Panc1 (cell line): ENCODE data around the gene SETD6. TPM values are rescaled to one million over a fixed set of nuclear protein-coding genes. Genes with fewer than 3 reads are reported as not detected.
A peak's percentile ranks its signal among the peaks of the same experiment; 100 is the strongest.

ENCODE experiments used
- ATAC-seq: fragments of 200-7000 bp; cut with Tn5 transposase; 2 replicates; pipeline ENCODE4 v1.9.1; 2020; ENCODE audit warnings: mild to moderate bottlenecking, moderate library complexity
- BruUV-seq: library from RNA; stranded (reverse); fragments of 400-500 nt; replicated peaks from 2 replicates; lab custom pipeline; 2021; lab: Mats Ljungman, UMichigan
- CTCF ChIA-PET: fragments of 300-600 bp; sonication (Branson Sonifier 250); formaldehyde crosslinking; loops from one replicate; lab custom pipeline; 2022; ENCODE audit warnings: antibody characterized with exemption; lab: Charles Lee
- POLR2A ChIA-PET: fragments of 300-600 bp; sonication (Branson Sonifier 250); formaldehyde crosslinking; loops from one replicate; lab custom pipeline; 2022; ENCODE audit warnings: antibody characterized with exemption; lab: Charles Lee
- DNase-seq: peaks from one replicate; pipeline ENCODE4 v3.0.0-alpha.2; 2010; ENCODE audit warnings: low read depth, low spot score
- H3K27ac ChIP-seq: 2 replicates; pipeline ENCODE4 v1.5.1; 2011; ENCODE audit warnings: mild to moderate bottlenecking, low read length, inconsistent platforms
- H3K27me3 ChIP-seq: fragments of 200-500 bp; sonication (Bioruptor generic); 2 replicates; pipeline ENCODE4 v1.6.0; 2014; ENCODE audit warnings: low read length, inconsistent platforms; ENCODE audit not compliant: control insufficient read depth, insufficient read depth
- H3K36me3 ChIP-seq: fragments of 200-500 bp; sonication (Bioruptor generic); 2 replicates; pipeline ENCODE4 v1.5.1; 2014; ENCODE audit warnings: inconsistent platforms, mild to moderate bottlenecking, low read length, moderate library complexity; ENCODE audit not compliant: control insufficient read depth, insufficient read depth
- H3K4me1 ChIP-seq: 2 replicates; pipeline ENCODE4 v1.5.1; 2011; ENCODE audit warnings: inconsistent platforms, mild to moderate bottlenecking, low read length, moderate library complexity; ENCODE audit not compliant: control insufficient read depth, insufficient read depth
- H3K4me3 ChIP-seq, 2 experiments: 2 replicates each; pipeline ENCODE4 v1.5.1; 2011 to 2012; ENCODE audit warnings: low read depth in 2 of 2, low read length in 2 of 2, mild to moderate bottlenecking in 2 of 2, inconsistent platforms in 1 of 2, moderate library complexity in 1 of 2
- H3K9me3 ChIP-seq: fragments of 200-500 bp; sonication (Bioruptor generic); 2 replicates; pipeline ENCODE4 v1.5.1; 2014; ENCODE audit warnings: low read depth, mild to moderate bottlenecking, inconsistent platforms, low read length, moderate library complexity; ENCODE audit not compliant: control insufficient read depth, insufficient read depth
- CTCF ChIP-seq: fragments of 450-650 bp; IDR thresholded peaks from 2 replicates; pipeline ENCODE4 v1.5.1; 2017; ENCODE audit warnings: mild to moderate bottlenecking
- POLR2AphosphoS5 ChIP-seq: IDR thresholded peaks from 2 replicates; pipeline ENCODE4 v1.6.1; 2012; ENCODE audit warnings: mild to moderate bottlenecking, low read depth, low read length, moderate library complexity
- REST ChIP-seq, 2 experiments: IDR thresholded peaks; 2 replicates each; pipeline ENCODE4 v1.6.1; 2011 to 2012; ENCODE audit warnings: low read depth in 2 of 2, control low read depth in 1 of 2, low read length in 1 of 2, mild to moderate bottlenecking in 1 of 2, moderate library complexity in 1 of 2; ENCODE audit not compliant: insufficient read depth in 1 of 2
- SIN3A ChIP-seq: IDR thresholded peaks from 2 replicates; pipeline ENCODE4 v1.6.1; 2012; ENCODE audit warnings: low read depth, mild to moderate bottlenecking, low read length, moderate library complexity, borderline replicate concordance; ENCODE audit not compliant: insufficient read depth
- TCF7L2 ChIP-seq: IDR thresholded peaks from 2 replicates; pipeline ENCODE4 v1.6.1; 2011; ENCODE audit warnings: mild to moderate bottlenecking, low read depth, low read length, inconsistent platforms
- in situ Hi-C: cut with HindIII; loops from 2 replicates; pipeline ENCODE4 v1.10.0; 2016; ENCODE audit warnings: low sequenced_read_pairs, low pct_unique_long_range_greater_than_20kb
- intact Hi-C: fragments of 100-400 bp; cut with micrococcal nuclease; formaldehyde crosslinking; loops from one replicate; pipeline ENCODE4 v1.10.0; 2022; ENCODE audit not compliant: unreplicated experiment
- total RNA-seq: library from RNA; stranded (reverse); gene quantifications from one replicate; pipeline ENCODE4 v1.2.1, GENCODE V29; 2021; ENCODE audit not compliant: unreplicated experiment

SETD6 gene
- total RNA-seq, 1 experiment from 2014 or later = 28.3 TPM

- ATAC-seq (peak; percentile 77), DNase-seq (no peak)
- in situ Hi-C loops = no loop called here
- Histone ChIP-seq H3K27me3 (no peaks in the 10 kb centered on the region), H3K4me3 (peak within 1 kb of the TSS; percentile 39 to 49), H3K4me1 (no peaks in the 10 kb centered on the region), H3K9me3 (no peaks in the 10 kb centered on the region), H3K36me3 (no peaks in the 10 kb centered on the region), H3K27ac (no peak within 1 kb of the TSS)
- BruUV-seq = no TSS peak
- intact Hi-C loops = no loop called here
- CTCF ChIA-PET = interaction anchor here (1.6 kb wide), 1 partner anchor 13 kb away, joined by 4 read pairs; no protein-coding TSS in a partner anchor
- POLR2A ChIA-PET = no interaction called here
- TF ChIP-seq TCF7L2 = no peak
- TF ChIP-seq CTCF = no peak
- no peak for TF ChIP-seq SIN3A
- no peak for TF ChIP-seq POLR2AphosphoS5
- no peak for TF ChIP-seq REST (IDR thresholded peaks at IDR 0.05; ENCODE audit: insufficient read depth in 1 of 2, low read depth in 2 of 2, low read length in 1 of 2)
These were observed 15.5 kb upstream of the SETD6 start, which contains the start of gene NDRG4 for GRCh38 chr16:58499615-58500351. Gene NDRG4, plus strand, starts transcription at chr16:58500143. Its CDS starts 106 bp downstream, at chr16:58500249.

GRCh38 chr16:58500430-58501241 lies 14.7 kb upstream of the SETD6 start:
- CTCF ChIA-PET = interaction anchor here (1.6 kb wide), 1 partner anchor 13 kb away, joined by 4 read pairs; no protein-coding TSS in a partner anchor
- intact Hi-C loops (no loop called here), in situ Hi-C loops (no loop called here)
- Histone ChIP-seq H3K36me3 (no peaks in the 10 kb centered on the region), H3K4me1 (no peaks in the 10 kb centered on the region), H3K27me3 (no peaks in the 10 kb centered on the region), H3K4me3 (peak overlapping the region; percentile 39 to 49), H3K27ac (no peak overlapping the region), H3K9me3 (no peaks in the 10 kb centered on the region)
- DNase-seq (no peak), ATAC-seq (peak; percentile 59)
- TF ChIP-seq SIN3A = no peak
- TF ChIP-seq TCF7L2 = no peak
- no peak for TF ChIP-seq POLR2AphosphoS5
- TF ChIP-seq CTCF = no peak
- TF ChIP-seq REST (IDR thresholded peaks at IDR 0.05; ENCODE audit: insufficient read depth in 1 of 2, low read depth in 2 of 2, low read length in 1 of 2) = no peak
- no TSS peak for BruUV-seq
- POLR2A ChIA-PET = no interaction called here
